Renal pelvis (tissue), 4 donors: ENCODE results near the gene NMT1. TPM values are rescaled to one million over a fixed set of nuclear protein-coding genes. Genes with fewer than 3 reads are reported as not detected.
"Not testable (repeated sequence)": the region's sequence is repeated elsewhere in the genome, so short reads cannot be mapped to it uniquely, and the experiment has no call there.

Experiments
- DNase-seq: peaks from one replicate; pipeline ENCODE4 v3.0.0-alpha.2; 2013
- polyA plus RNA-seq, 3 donors: library from polyadenylated mRNA; unstranded; fragments of 120-200 nt; gene quantifications; one replicate each; pipeline ENCODE4 v1.2.1, GENCODE V29; 2013; ENCODE audit not compliant: insufficient read length in 3 of 3

The NMT1 gene
- polyA plus RNA-seq, 3 donors, result 71.8 to 85.3 (median 83.9) TPM

- no peak for DNase-seq
These were observed 55.4 kb downstream of the NMT1 start for GRCh38 chr17:45116434-45117016.

- no peak for DNase-seq
These were observed 56.2 kb downstream of the NMT1 start for GRCh38 chr17:45117334-45117733.

GRCh38 chr17:45117848-45118646, 56.9 kb downstream of the NMT1 start:
- no peak for DNase-seq

- DNase-seq, result no peak
These were observed 57.6 kb downstream of the NMT1 start for GRCh38 chr17:45118691-45119090.

GRCh38 chr17:45119964-45120363, 58.8 kb downstream of the NMT1 start:
- no peak for DNase-seq

- DNase-seq, result no peak
These were observed 59.4 kb downstream of the NMT1 start for GRCh38 chr17:45120558-45120957.

GRCh38 chr17:45121055-45121454, 59.9 kb downstream of the NMT1 start:
- DNase-seq, result no peak

- DNase-seq, result no peak
These were observed 62.1 kb downstream of the NMT1 start for GRCh38 chr17:45123076-45123770.

GRCh38 chr17:45123930-45124796, 63.0 kb downstream of the NMT1 start:
- no peak for DNase-seq

- not testable (repeated sequence) for DNase-seq
These were observed 63.6 kb downstream of the NMT1 start for GRCh38 chr17:45124797-45125122.

GRCh38 chr17:45125509-45125908, 64.4 kb downstream of the NMT1 start:
- DNase-seq, result no peak

- no peak for DNase-seq
These were observed 66.1 kb downstream of the NMT1 start for GRCh38 chr17:45127207-45127547.

- no peak for DNase-seq
These were observed 66.6 kb downstream of the NMT1 start for GRCh38 chr17:45127548-45128300.

GRCh38 chr17:45128331-45128730, 67.2 kb downstream of the NMT1 start:
- no peak for DNase-seq

GRCh38 chr17:45128989-45129388, 67.9 kb downstream of the NMT1 start:
- DNase-seq, result no peak

- peak; percentile 57 for DNase-seq
These were observed 68.4 kb downstream of the NMT1 start for GRCh38 chr17:45129426-45129939.

GRCh38 chr17:45129940-45130680, 69.0 kb downstream of the NMT1 start:
- DNase-seq, result no peak

- no peak for DNase-seq
These were observed 69.8 kb downstream of the NMT1 start for GRCh38 chr17:45130681-45131615.

- no peak for DNase-seq
These were observed 70.7 kb downstream of the NMT1 start for GRCh38 chr17:45131616-45132319.
